RWPE2 (cell line): ENCODE data around the gene CCDC138.

ENCODE experiments used
- ATAC-seq: fragments of 200-7000 bp; cut with Tn5 transposase; 3 replicates; pipeline ENCODE4 v1.9.1; 2021; ENCODE audit warnings: low read depth
- DNase-seq: peaks from one replicate; pipeline ENCODE4 v3.0.0-alpha.2; 2020; ENCODE audit warnings: low spot score
- H3K27ac ChIP-seq: fragments of 450-650 bp; 2 replicates; pipeline ENCODE4 v1.5.1; 2017; ENCODE audit warnings: mild to moderate bottlenecking; ENCODE audit not compliant: poor library complexity, severe bottlenecking
- H3K27me3 ChIP-seq: fragments of 250-450 bp; sonication (Bioruptor Pico); 2 replicates; pipeline ENCODE4 v1.5.1; 2021; ENCODE audit warnings: mild to moderate bottlenecking, moderate library complexity; ENCODE audit not compliant: insufficient read depth, poor library complexity, severe bottlenecking
- H3K36me3 ChIP-seq: fragments of 250-450 bp; sonication (Bioruptor Pico); 2 replicates; pipeline ENCODE4 v1.5.1; 2020; ENCODE audit warnings: low read depth, mild to moderate bottlenecking, moderate library complexity
- H3K4me1 ChIP-seq: fragments of 250-450 bp; sonication (Bioruptor Pico); 2 replicates; pipeline ENCODE4 v1.5.1; 2021; ENCODE audit warnings: mild to moderate bottlenecking, moderate library complexity; ENCODE audit not compliant: insufficient read depth, poor library complexity, severe bottlenecking
- H3K4me3 ChIP-seq: fragments of 250-450 bp; sonication (Bioruptor Pico); 2 replicates; pipeline ENCODE4 v1.5.1; 2021; ENCODE audit warnings: mild to moderate bottlenecking, moderate library complexity; ENCODE audit not compliant: severe bottlenecking
- H3K9me3 ChIP-seq: fragments of 250-450 bp; sonication (Bioruptor Pico); 2 replicates; pipeline ENCODE4 v1.5.1; 2021; ENCODE audit warnings: mild to moderate bottlenecking, moderate library complexity; ENCODE audit not compliant: severe bottlenecking
- CTCF ChIP-seq: fragments of 450-650 bp; IDR thresholded peaks from one replicate; pipeline ENCODE4 v1.5.1; 2017; ENCODE audit warnings: mild to moderate bottlenecking, moderate library complexity; ENCODE audit not compliant: poor library complexity, severe bottlenecking

Gene CCDC138

GRCh38 chr2:108884619-108885018, 98.0 kb downstream of the CCDC138 start:
- no peaks in the 10 kb centered on the region for H3K27me3 ChIP-seq
- peaks cover 1% of the 10 kb centered on the region for H3K9me3 ChIP-seq
- DNase-seq (no peak), ATAC-seq (no peak)
- TF ChIP-seq CTCF = no peak
- no peaks in the 10 kb centered on the region for H3K4me1 ChIP-seq
- H3K4me3 ChIP-seq = no peak overlapping the region
- no peak overlapping the region for H3K27ac ChIP-seq
- H3K36me3 ChIP-seq = no peaks in the 10 kb centered on the region

GRCh38 chr2:108889907-108890306, 103.3 kb downstream of the CCDC138 start:
- Histone ChIP-seq H3K27me3 (no peaks in the 10 kb centered on the region), H3K4me1 (no peaks in the 10 kb centered on the region), H3K9me3 (peaks cover 3% of the 10 kb centered on the region), H3K27ac (no peak overlapping the region), H3K4me3 (no peak overlapping the region), H3K36me3 (no peaks in the 10 kb centered on the region)
- DNase-seq (no peak), ATAC-seq (no peak)
- no peak for TF ChIP-seq CTCF

- H3K4me3 ChIP-seq = no peak overlapping the region
- no peak for DNase-seq
- no peak for TF ChIP-seq CTCF
Measured at GRCh38 chr2:108893277-108893676, 106.7 kb downstream of the CCDC138 start.

GRCh38 chr2:108894766-108895165, 108.2 kb downstream of the CCDC138 start:
- Histone ChIP-seq H3K27me3 (no peaks in the 10 kb centered on the region), H3K27ac (no peak overlapping the region), H3K36me3 (no peaks in the 10 kb centered on the region), H3K4me1 (no peaks in the 10 kb centered on the region), H3K9me3 (peaks cover under 1% of the 10 kb centered on the region), H3K4me3 (no peak overlapping the region)
- ATAC-seq (no peak), DNase-seq (no peak)
- TF ChIP-seq CTCF = no peak

More at GRCh38 chr2:108893277-108893676, 106.7 kb downstream of the CCDC138 start:
- no peaks in the 10 kb centered on the region for H3K4me1 ChIP-seq
- no peaks in the 10 kb centered on the region for H3K36me3 ChIP-seq
- no peaks in the 10 kb centered on the region for H3K27me3 ChIP-seq
- no peak overlapping the region for H3K27ac ChIP-seq
- ATAC-seq = no peak
- H3K9me3 ChIP-seq = peaks cover 3% of the 10 kb centered on the region

GRCh38 chr2:108895188-108895587, 108.6 kb downstream of the CCDC138 start:
- Histone ChIP-seq H3K4me3 (no peak overlapping the region), H3K27me3 (no peaks in the 10 kb centered on the region), H3K27ac (no peak overlapping the region), H3K9me3 (no peaks in the 10 kb centered on the region), H3K4me1 (no peaks in the 10 kb centered on the region), H3K36me3 (no peaks in the 10 kb centered on the region)
- ATAC-seq (no peak), DNase-seq (no peak)
- TF ChIP-seq CTCF = no peak
